ENCODE results near the gene FKBP11. TPM values are rescaled to one million over a fixed set of nuclear protein-coding genes. Genes with fewer than 3 reads are reported as not detected.

Gene FKBP11
- total RNA-seq, 2 experiments from 2014 or later: 96.2 to 100 TPM

DNA sequence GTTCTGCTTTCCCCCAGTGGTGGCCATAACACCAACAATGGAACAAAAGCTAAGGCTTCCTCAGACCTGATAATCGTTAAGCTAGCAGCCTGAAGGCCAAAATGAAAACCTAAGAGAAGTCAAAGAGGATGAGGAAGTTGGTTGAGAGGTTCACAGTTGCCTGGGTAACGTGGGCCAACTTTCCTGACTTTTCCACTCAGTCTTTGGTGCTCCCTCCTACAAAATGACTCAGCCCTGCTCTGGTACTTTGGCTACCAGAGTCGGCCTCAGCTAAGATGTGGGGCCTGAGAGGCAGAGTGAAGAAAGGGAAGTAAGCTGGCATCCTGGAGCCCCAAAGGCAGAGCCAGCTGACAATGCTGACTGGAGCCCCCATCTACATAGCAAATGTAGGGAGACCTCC, 14.9 kb upstream of the FKBP11 start:
- Mint-ChIP-seq H3K4me1 (ENCODE audit: low read depth) (peaks cover 5% of the 10 kb centered on the region), H3K36me3 (ENCODE audit: low read depth) (peaks cover 2% of the 10 kb centered on the region), H3K27ac (no peak overlapping the region), H3K9me3 (no peaks in the 10 kb centered on the region), H3K27me3 (no peaks in the 10 kb centered on the region), H3K4me3 (no peak overlapping the region)
- POLR2A ChIA-PET: interaction anchor here (1.4 to 1.8 kb wide), 2 partner anchors 15 to 27 kb away, joined by 3 to 6 read pairs; partner anchors contain the start of gene FKBP11
- intact Hi-C loops (cut with micrococcal nuclease): no loop called here
- TF ChIP-seq, protein P1, sequence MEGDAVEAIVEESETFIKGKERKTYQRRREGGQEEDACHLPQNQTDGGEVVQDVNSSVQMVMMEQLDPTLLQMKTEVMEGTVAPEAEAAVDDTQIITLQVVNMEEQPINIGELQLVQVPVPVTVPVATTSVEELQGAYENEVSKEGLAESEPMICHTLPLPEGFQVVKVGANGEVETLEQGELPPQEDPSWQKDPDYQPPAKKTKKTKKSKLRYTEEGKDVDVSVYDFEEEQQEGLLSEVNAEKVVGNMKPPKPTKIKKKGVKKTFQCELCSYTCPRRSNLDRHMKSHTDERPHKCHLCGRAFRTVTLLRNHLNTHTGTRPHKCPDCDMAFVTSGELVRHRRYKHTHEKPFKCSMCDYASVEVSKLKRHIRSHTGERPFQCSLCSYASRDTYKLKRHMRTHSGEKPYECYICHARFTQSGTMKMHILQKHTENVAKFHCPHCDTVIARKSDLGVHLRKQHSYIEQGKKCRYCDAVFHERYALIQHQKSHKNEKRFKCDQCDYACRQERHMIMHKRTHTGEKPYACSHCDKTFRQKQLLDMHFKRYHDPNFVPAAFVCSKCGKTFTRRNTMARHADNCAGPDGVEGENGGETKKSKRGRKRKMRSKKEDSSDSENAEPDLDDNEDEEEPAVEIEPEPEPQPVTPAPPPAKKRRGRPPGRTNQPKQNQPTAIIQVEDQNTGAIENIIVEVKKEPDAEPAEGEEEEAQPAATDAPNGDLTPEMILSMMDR (IDR thresholded peaks at IDR 0.05): no peak
- DNase-seq (no peak), ATAC-seq (no peak)
- CTCF ChIA-PET: interaction anchor here (0.8 to 51.8 kb wide), 12 partner anchors 9 to 87 kb away, joined by 3 to 896 read pairs (median 4); partner anchors contain the start of genes ARF3, DDN, DDX23 and FKBP11

DNA sequence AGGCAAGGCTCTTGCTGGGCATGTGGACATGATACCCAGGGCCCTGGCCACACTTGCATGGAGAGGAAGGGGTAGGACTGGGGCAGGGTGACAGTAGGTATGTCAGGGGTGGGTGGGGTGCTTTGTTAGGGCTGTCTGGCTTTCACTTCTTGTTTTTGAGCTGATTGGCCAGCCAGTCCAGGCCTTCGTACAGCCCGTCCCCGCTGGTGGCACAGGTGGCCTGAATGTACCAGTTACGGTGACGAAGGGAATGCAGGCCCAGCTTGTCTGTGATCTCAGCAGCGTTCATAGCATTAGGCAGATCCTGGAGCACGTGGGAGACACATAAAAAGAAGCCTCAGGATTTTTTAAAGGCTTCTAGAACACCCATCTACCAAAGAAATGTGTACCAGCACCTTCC, 13.5 kb upstream of the FKBP11 start:
- TF ChIP-seq, protein P1 (IDR thresholded peaks at IDR 0.05): no peak
- peaks cover 4% of the 10 kb centered on the region for H3K36me3 Mint-ChIP-seq (ENCODE audit: low read depth)
- no peak overlapping the region for H3K4me3 Mint-ChIP-seq
- no peaks in the 10 kb centered on the region for H3K9me3 Mint-ChIP-seq
- CTCF ChIA-PET: interaction anchor here (1.0 to 51.8 kb wide), 9 partner anchors 9 to 74 kb away, joined by 3 to 896 read pairs (median 7); partner anchors contain the start of genes ARF3, DDN and FKBP11
- peaks cover 12% of the 10 kb centered on the region for H3K4me1 Mint-ChIP-seq (ENCODE audit: low read depth)
- no peak overlapping the region for H3K27ac Mint-ChIP-seq
- H3K27me3 Mint-ChIP-seq: no peaks in the 10 kb centered on the region
- POLR2A ChIA-PET: interaction anchor here (0.6 to 2.9 kb wide), 4 partner anchors 11 to 82 kb away, joined by 3 to 7 read pairs (median 3); partner anchors contain the start of gene ARF3
- intact Hi-C loops (cut with micrococcal nuclease): no loop called here
- DNase-seq: no peak
- ATAC-seq: no peak

DNA sequence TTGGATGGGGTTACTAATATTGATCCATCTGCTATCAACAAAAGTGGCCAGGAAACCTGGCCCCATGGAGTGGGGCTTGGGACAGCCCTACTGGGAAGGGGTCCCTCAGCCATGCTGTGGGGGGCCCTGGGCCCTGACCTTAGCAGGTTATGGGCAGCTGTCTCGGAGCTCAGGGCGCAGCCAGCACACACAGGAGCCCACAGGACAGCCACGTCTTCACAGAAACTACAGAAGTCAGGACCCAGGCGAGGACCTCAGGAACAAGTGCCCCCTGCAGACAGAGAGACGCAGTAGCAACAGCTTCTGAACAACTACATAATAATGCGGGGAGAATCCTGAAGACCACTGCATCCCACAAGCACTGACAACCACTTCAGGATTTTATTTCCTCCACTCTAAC, 11.9 kb upstream of the FKBP11 start:
- CTCF ChIA-PET: interaction anchor here (0.8 to 8.5 kb wide), 11 partner anchors 11 to 84 kb away, joined by 3 to 87 read pairs (median 8); partner anchors contain the start of genes ARF3, DDN, DDX23 and FKBP11
- intact Hi-C loops (cut with micrococcal nuclease): loop anchor here (2.0 kb wide), 1 partner anchor 84 kb away; the partner anchor contains the start of gene DDX23
- no peak overlapping the region for H3K27ac Mint-ChIP-seq
- no peak overlapping the region for H3K4me3 Mint-ChIP-seq
- peaks cover 10% of the 10 kb centered on the region for H3K36me3 Mint-ChIP-seq (ENCODE audit: low read depth)
- TF ChIP-seq, protein P1 (IDR thresholded peaks at IDR 0.05): no peak
- DNase-seq: no peak
- ATAC-seq: no peak
- H3K4me1 Mint-ChIP-seq (ENCODE audit: low read depth): peaks cover 24% of the 10 kb centered on the region
- no peaks in the 10 kb centered on the region for H3K9me3 Mint-ChIP-seq
- no peaks in the 10 kb centered on the region for H3K27me3 Mint-ChIP-seq
- POLR2A ChIA-PET: interaction anchor here (0.7 to 2.9 kb wide), 3 partner anchors 10 to 35 kb away, joined by 3 to 7 read pairs (median 3); partner anchors contain the start of gene ARF3

DNA sequence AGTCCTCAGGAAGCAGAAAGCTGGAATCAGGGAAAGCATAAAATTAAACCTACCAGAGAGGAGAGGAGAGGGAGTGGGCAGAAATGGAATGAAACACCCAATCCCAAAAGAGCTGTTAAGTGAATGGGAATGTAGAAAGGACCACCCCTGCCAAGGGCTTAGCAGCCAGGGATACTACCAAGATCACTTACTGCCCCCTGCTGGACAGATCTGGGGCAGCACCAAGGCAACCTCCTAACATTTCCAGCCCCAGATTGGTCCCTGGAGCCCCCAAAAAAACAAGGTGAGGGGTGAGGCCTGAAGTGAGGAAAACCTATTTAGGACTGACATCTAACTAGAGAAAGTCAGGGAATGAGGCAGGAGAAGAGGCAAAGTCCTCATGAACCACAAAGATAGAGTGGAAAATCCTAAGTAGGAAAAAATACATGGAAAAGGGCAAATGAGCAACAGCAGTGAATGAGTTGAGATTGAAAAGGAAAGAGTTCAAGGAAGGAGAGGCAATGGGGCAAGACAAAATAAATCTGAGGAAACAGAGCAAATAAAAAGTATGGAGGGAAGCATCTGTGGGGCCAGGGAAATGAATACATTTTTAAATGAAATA, 11.2 kb upstream of the FKBP11 start:
- TF ChIP-seq, protein P1 (IDR thresholded peaks at IDR 0.05): peak; percentile 86
- Mint-ChIP-seq H3K4me3 (no peak overlapping the region), H3K27me3 (no peaks in the 10 kb centered on the region), H3K27ac (no peak overlapping the region), H3K4me1 (ENCODE audit: low read depth) (peaks cover 24% of the 10 kb centered on the region), H3K36me3 (ENCODE audit: low read depth) (peaks cover 10% of the 10 kb centered on the region), H3K9me3 (no peaks in the 10 kb centered on the region)
- intact Hi-C loops (cut with micrococcal nuclease): loop anchor here (2.0 kb wide), 1 partner anchor 84 kb away; the partner anchor contains the start of gene DDX23
- ATAC-seq: peak; percentile 79
- CTCF ChIA-PET: interaction anchor here (0.6 to 8.5 kb wide), 27 partner anchors 8 to 112 kb away, joined by 3 to 87 read pairs (median 5); partner anchors contain the start of genes ARF3, DDN, DDX23 and FKBP11
- POLR2A ChIA-PET: interaction anchor here (0.7 to 2.9 kb wide), 5 partner anchors 11 to 85 kb away, joined by 3 to 7 read pairs (median 3); partner anchors contain the start of genes ARF3 and FKBP11
- DNase-seq: peak; percentile 92
